HFFc6 (cell line): ENCODE measurements around the gene UGCG. TPM values are rescaled to one million over a fixed set of nuclear protein-coding genes. Genes with fewer than 3 reads are reported as not detected.
"Not testable (repeated sequence)": the region's sequence is repeated elsewhere in the genome, so short reads cannot be mapped to it uniquely, and the experiment has no call there.

Source experiments
- DNase-seq: peaks from one replicate; pipeline ENCODE4 v3.0.0-alpha.2; 2018
- H3K27ac Mint-ChIP-seq: 2 replicates; pipeline ENCODE4 v1.8.0; 2020; ENCODE audit warnings: mild to moderate bottlenecking, mixed read lengths
- H3K27me3 Mint-ChIP-seq: 2 replicates; pipeline ENCODE4 v1.8.0; 2021; ENCODE audit warnings: mild to moderate bottlenecking, moderate library complexity, mixed read lengths; ENCODE audit not compliant: insufficient read depth
- H3K36me3 Mint-ChIP-seq: 2 replicates; pipeline ENCODE4 v1.8.0; 2021; ENCODE audit warnings: low read depth, mixed read lengths
- H3K4me1 Mint-ChIP-seq: 2 replicates; pipeline ENCODE4 v1.8.0; 2020; ENCODE audit warnings: low read depth, mixed read lengths
- H3K4me3 Mint-ChIP-seq: 2 replicates; pipeline ENCODE4 v1.8.0; 2020; ENCODE audit warnings: mild to moderate bottlenecking, moderate library complexity, mixed read lengths
- H3K9me3 Mint-ChIP-seq: 2 replicates; pipeline ENCODE4 v1.8.0; 2020; ENCODE audit warnings: mild to moderate bottlenecking, mixed read lengths
- total RNA-seq, 6 experiments: library from RNA; stranded (reverse); fragmentation: NEBNext Ultra II Directional; extraction: Animal tissue kit (Norgen Biotek cat#: 25700); gene quantifications; 2 replicates in 1 of 6; 3 replicates in 5 of 6; pipeline ENCODE4 v1.2.3, GENCODE V29; 2021
- TF ChIP-seq, protein P1 (sequence below): fragments of 200-600 bp; sonication (generic); IDR thresholded peaks from 2 replicates; pipeline ENCODE4 v1.5.0; 2021; ENCODE audit warnings: antibody characterized with exemption, mild to moderate bottlenecking

UGCG gene
- total RNA-seq, 6 experiments from 2014 or later, result 45.5 to 82.3 (median 70.4) TPM

DNA sequence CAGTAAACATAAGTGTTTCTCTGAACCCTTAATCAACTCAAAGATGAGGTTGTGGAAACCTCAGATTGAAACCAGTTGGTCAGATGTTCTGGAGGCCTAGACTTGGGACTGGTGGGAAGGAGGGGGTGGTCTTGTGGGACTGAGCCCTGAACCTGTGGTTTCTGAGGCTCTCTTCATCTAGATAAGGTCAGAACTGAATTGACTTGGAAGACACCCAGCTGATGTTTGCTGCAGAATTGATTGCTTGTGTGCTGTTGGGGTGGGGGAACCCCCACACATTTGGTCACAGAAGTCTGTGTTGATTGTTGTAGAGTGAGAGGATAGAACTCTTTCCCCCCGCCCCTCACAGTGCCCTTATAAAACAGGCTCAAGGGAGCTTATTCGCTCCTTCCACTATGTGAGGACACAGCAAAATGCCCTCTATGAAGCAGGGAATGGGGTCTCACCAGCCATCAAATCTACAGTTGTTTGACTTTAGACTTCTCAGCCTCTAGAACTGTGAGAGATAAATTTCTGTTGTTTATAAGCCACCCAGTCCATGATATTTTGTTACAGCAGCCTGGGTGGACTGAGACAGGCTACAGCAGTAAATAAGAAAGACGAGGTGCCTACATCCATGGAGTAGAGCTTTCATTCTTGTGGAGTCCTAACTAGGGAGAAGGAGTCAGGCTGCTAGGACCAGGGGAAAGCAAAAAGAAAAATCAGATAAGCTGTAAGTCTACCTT, 25.7 kb upstream of the UGCG start:
- Mint-ChIP-seq H3K4me1 (peaks cover 19% of the 10 kb centered on the region), H3K4me3 (no peak overlapping the region), H3K27ac (no peak overlapping the region), H3K36me3 (peaks cover 9% of the 10 kb centered on the region), H3K9me3 (no peaks in the 10 kb centered on the region; the same call in 1 of the 2 replicates), H3K27me3 (peaks cover 2% of the 10 kb centered on the region; the same call in 1 of the 2 replicates)
- TF ChIP-seq, protein P1, sequence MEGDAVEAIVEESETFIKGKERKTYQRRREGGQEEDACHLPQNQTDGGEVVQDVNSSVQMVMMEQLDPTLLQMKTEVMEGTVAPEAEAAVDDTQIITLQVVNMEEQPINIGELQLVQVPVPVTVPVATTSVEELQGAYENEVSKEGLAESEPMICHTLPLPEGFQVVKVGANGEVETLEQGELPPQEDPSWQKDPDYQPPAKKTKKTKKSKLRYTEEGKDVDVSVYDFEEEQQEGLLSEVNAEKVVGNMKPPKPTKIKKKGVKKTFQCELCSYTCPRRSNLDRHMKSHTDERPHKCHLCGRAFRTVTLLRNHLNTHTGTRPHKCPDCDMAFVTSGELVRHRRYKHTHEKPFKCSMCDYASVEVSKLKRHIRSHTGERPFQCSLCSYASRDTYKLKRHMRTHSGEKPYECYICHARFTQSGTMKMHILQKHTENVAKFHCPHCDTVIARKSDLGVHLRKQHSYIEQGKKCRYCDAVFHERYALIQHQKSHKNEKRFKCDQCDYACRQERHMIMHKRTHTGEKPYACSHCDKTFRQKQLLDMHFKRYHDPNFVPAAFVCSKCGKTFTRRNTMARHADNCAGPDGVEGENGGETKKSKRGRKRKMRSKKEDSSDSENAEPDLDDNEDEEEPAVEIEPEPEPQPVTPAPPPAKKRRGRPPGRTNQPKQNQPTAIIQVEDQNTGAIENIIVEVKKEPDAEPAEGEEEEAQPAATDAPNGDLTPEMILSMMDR, result no peak
- no peak for DNase-seq

DNA sequence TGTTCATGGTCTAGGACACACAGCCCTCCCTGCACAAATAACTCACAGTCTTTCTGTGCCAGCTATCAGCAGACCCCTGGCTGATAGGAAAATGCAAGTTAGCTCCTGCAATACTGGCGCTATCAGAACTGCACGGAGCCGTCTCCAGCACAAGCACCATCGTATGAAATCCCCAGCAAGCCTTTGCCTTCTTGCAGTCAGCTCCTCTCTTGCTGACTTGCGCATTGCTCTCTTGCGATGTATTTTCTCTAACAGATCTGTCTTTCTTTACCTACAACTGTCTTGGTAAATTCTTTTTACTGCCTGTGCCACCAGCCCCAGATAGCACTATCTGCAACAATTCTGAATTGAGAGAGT, 25.1 kb upstream of the UGCG start:
- TF ChIP-seq, protein P1, result no peak
- H3K27me3 Mint-ChIP-seq, result peaks cover 2% of the 10 kb centered on the region; the same call in 1 of the 2 replicates
- no peak overlapping the region for H3K4me3 Mint-ChIP-seq
- H3K36me3 Mint-ChIP-seq, result peaks cover 9% of the 10 kb centered on the region
- H3K4me1 Mint-ChIP-seq, result peaks cover 19% of the 10 kb centered on the region
- no peaks in the 10 kb centered on the region; the same call in 1 of the 2 replicates for H3K9me3 Mint-ChIP-seq
- DNase-seq, result no peak
- H3K27ac Mint-ChIP-seq, result no peak overlapping the region

DNA sequence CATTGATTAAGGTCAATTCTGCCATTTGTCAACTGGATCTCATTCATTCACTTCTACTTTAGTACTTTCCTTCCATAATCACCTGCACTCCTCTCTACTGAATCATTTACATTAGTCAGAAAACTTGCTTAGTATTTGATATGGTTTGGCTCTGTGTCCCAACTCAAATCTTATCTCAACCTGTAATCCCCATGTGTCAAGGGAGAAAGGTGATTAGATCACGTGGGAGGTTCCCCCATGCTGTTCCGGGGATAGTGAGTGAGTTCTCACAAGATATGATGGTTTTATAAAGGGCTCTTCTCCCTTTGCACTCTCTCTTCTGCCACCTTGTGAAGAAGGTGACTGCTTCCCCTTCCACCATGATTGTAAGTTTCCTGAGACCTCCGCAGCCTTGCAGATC, 23.7 kb upstream of the UGCG start:
- TF ChIP-seq, protein P1, result no peak
- Mint-ChIP-seq H3K27me3 (peaks cover 2% of the 10 kb centered on the region; the same call in 1 of the 2 replicates), H3K27ac (no peak overlapping the region)

DNA sequence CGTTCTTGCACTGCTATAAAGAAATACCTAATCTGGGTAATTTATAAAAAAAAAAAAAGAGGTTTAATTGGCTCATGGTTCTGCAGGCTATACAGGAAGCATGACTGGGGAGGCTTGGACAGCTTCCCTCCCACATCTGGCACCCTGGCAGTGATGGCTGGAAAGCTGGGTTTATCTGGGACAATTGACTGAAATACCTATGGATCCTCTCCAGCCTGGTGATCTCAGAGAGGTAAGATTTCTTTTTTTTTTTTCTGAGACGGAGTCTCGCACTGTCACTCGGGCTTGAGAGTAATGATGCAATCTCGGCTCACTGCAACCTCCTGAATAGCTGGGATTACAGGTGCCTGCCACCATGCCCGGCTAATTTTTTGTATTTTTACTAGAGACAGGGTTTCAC, 22.7 kb upstream of the UGCG start:
- Mint-ChIP-seq H3K9me3 (no peaks in the 10 kb centered on the region), H3K27me3 (no peaks in the 10 kb centered on the region; the same call in 1 of the 2 replicates), H3K36me3 (no peaks in the 10 kb centered on the region), H3K4me3 (no peak overlapping the region), H3K4me1 (peaks cover 8% of the 10 kb centered on the region; the same call in 1 of the 2 replicates), H3K27ac (no peak overlapping the region)
- no peak for DNase-seq
- TF ChIP-seq, protein P1, result no peak

More for the DNA sequence above, 23.7 kb upstream of the UGCG start:
- Mint-ChIP-seq H3K9me3 (no peaks in the 10 kb centered on the region), H3K4me3 (no peak overlapping the region), H3K36me3 (0 out of 2 replicates have a peak, but pooled peaks cover 4% of the 10 kb centered on the region), H3K4me1 (peaks cover 8% of the 10 kb centered on the region; the same call in 1 of the 2 replicates)
- no peak for DNase-seq

DNA sequence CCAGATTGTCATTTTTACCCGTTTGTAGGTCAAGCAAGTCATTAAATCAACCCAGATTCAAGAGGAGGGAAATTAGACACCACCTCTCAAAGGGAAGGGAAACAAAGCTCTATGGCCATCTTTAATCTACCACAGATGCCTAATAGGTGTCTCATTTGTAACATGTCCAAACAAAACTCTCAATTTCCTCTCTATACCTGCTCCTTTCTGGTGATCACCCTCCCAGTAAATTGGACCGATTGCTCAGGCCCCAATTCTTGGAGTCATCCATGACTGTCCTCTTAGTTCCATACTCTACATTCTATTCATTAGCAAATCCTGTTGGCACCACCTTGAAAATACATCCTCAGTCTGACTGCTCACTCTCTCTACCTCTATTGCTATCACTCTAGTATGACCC, 22.1 kb upstream of the UGCG start:
- Mint-ChIP-seq H3K4me1 (peaks cover 8% of the 10 kb centered on the region; the same call in 1 of the 2 replicates), H3K4me3 (no peak overlapping the region), H3K36me3 (no peaks in the 10 kb centered on the region), H3K27ac (no peak overlapping the region), H3K9me3 (no peaks in the 10 kb centered on the region), H3K27me3 (no peaks in the 10 kb centered on the region; the same call in 1 of the 2 replicates)
- TF ChIP-seq, protein P1, result no peak
- DNase-seq, result no peak

DNA sequence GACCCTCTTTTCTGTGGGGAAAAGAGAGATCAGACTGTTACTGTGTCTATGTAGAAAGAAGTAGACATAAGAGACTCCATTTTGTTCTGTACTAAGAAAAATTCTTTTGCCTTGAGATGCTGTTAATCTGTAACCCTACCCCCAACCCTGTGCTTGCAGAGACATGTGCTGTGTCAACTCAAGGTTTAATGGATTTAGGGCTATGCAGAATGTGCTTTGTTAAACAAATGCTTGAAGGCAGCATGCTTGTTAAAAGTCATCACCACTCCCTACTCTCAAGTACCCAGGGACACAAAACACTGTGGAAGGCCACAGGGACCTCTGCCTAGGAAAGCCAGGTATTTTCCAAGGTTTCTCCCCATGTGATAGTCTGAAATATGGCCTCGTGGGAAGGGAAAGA, 21.3 kb upstream of the UGCG start:
- H3K4me3 Mint-ChIP-seq, H3K27me3 Mint-ChIP-seq, DNase-seq, H3K27ac Mint-ChIP-seq, H3K9me3 Mint-ChIP-seq, H3K4me1 Mint-ChIP-seq, H3K36me3 Mint-ChIP-seq: not testable (repeated sequence)

DNA sequence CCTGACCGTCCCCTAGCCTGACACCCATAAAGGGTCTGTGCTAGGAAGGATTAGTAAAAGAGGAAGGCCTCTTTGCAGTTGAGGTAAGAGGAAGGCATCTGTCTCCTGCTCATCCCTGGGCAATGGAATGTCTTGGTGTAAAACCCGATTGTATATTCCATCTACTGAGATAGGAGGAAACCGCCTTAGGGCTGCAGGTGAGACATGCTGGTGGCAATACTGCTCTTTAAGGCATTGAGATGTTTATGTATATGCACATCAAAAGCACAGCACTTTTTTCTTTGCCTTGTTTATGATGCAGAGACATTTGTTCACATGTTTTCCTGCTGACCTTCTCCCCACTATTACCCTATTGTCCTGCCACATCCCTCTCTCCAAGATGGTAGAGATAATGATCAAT, 20.9 kb upstream of the UGCG start:
- not testable (repeated sequence) for H3K27ac Mint-ChIP-seq, H3K4me1 Mint-ChIP-seq, H3K9me3 Mint-ChIP-seq, H3K27me3 Mint-ChIP-seq, DNase-seq, H3K36me3 Mint-ChIP-seq, H3K4me3 Mint-ChIP-seq
